C4-2B (cell line): ENCODE data around the gene ERC1.

Experiments used
- H3K27ac ChIP-seq: fragments of 450-650 bp; 2 replicates; pipeline ENCODE4 v1.5.1; 2017
- CTCF ChIP-seq: fragments of 450-650 bp; conservative IDR thresholded peaks from 2 replicates; pipeline ENCODE4 v1.5.1; 2017; ENCODE audit warnings: mild to moderate bottlenecking
- ZFX ChIP-seq: fragments of 450-650 bp; IDR thresholded peaks from 2 replicates; pipeline ENCODE4 v1.6.1; 2017

The ERC1 gene

GRCh38 chr12:1382826-1383225 is 391.8 kb downstream of the ERC1 start:
- TF ChIP-seq CTCF (no peak), ZFX (no peak)
- no peak overlapping the region for H3K27ac ChIP-seq

- H3K27ac ChIP-seq = no peak overlapping the region
- TF ChIP-seq ZFX (no peak), CTCF (no peak)
These were observed 392.7 kb downstream of the ERC1 start for GRCh38 chr12:1383758-1384157.

GRCh38 chr12:1384910-1385309 is 393.9 kb downstream of the ERC1 start:
- H3K27ac ChIP-seq = no peak overlapping the region
- TF ChIP-seq CTCF = no peak
- TF ChIP-seq ZFX = no peak

GRCh38 chr12:1391722-1392121 is 400.7 kb downstream of the ERC1 start:
- H3K27ac ChIP-seq = no peak overlapping the region
- TF ChIP-seq CTCF = no peak
- TF ChIP-seq ZFX = no peak

GRCh38 chr12:1395421-1395955 is 404.5 kb downstream of the ERC1 start:
- no peak overlapping the region for H3K27ac ChIP-seq
- TF ChIP-seq ZFX (no peak), CTCF (no peak)

GRCh38 chr12:1398673-1399072 is 407.6 kb downstream of the ERC1 start:
- H3K27ac ChIP-seq = no peak overlapping the region
- TF ChIP-seq ZFX (no peak), CTCF (peak; percentile 23)

GRCh38 chr12:1401891-1402290 is 410.9 kb downstream of the ERC1 start:
- H3K27ac ChIP-seq = no peak overlapping the region
- TF ChIP-seq CTCF = no peak
- no peak for TF ChIP-seq ZFX
